ENCODE results near the gene RNF208.
A peak's percentile ranks its signal among the peaks of the same experiment; 100 is the strongest.

Gene RNF208

DNA sequence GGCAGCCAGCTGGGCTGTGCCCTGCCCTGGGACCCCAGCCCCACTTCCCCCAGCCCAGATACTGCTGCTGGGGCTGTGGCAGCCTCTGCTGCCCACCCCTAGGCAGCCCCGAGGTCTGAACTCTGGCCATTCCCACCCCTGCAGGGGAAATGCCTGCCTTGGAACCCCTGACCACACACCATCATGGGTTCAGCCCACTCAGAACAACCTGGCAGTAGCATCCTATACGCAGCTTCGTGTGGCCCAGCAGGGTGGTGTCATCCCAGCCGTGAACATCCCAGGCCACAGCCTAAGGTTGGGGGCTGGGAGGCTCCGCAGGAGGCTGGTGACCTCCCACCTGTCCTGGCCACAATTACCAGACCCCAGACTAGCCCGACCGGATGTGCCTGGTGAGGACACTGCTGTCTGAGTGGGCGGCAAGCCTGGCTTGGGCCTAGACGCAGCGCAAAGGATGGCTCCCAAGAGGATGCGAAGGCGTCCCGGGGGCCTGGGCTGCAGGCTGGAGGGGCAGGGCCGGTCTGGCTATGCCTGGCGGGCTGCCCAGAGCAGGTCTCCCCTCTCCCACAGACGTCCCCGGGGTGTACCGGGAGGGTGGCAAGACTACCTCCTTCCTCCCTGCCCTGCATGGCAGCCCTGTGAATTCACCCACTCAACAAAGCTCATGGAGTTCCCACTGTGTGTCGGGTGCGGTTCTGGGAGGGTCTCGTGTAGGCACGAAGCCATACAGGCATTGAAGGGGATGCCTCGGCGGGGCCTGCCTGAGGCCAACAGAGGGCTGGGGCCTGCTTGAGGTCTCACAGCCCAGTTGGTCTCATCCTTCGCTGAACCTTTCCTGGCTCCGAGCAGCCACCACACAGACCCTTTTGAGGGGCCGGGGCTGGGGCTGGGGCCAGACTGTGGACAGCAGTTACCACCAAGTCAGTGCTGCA lies 7.2 kb upstream of the RNF208 start:
- TF ChIP-seq, protein P1, sequence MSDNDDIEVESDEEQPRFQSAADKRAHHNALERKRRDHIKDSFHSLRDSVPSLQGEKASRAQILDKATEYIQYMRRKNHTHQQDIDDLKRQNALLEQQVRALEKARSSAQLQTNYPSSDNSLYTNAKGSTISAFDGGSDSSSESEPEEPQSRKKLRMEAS (IDR thresholded peaks at IDR 0.05): peak; percentile 4; the same call in 1 of the 2 replicates
- TF ChIP-seq YY1 (IDR thresholded peaks at IDR 0.05; ENCODE audit: low read depth): no peak
- no peak for TF ChIP-seq TAF1 (IDR thresholded peaks at IDR 0.05; ENCODE audit: low read depth)

DNA sequence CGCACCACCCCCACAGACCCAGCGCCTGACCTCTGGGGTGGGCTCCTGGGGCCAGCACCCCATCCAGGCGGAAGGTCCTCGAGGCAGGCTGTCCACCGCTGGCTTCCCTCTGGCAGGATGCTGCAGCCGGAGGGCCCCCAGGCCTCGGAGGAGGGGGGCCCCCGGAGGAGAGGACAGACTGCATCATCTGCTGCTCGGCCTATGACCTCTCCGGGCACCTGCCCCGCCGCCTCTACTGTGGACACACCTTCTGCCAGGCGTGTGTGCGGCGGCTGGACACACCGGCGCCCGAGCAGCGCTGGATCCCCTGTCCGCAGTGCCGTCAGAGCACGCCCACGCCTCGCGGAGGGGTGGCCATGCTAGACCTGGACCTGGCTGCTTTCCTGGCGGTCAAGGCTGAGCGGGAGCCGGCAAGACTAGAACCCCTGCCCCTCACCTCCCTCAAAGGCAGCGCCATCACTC lies 6.5 kb upstream of the RNF208 start:
- TF ChIP-seq, protein P1 (IDR thresholded peaks at IDR 0.05): peak; percentile 56; the same call in 1 of the 2 replicates
- TF ChIP-seq EGR1 (IDR thresholded peaks at IDR 0.05) (peak; percentile 93), CEBPB (IDR thresholded peaks at IDR 0.05) (no peak)

DNA sequence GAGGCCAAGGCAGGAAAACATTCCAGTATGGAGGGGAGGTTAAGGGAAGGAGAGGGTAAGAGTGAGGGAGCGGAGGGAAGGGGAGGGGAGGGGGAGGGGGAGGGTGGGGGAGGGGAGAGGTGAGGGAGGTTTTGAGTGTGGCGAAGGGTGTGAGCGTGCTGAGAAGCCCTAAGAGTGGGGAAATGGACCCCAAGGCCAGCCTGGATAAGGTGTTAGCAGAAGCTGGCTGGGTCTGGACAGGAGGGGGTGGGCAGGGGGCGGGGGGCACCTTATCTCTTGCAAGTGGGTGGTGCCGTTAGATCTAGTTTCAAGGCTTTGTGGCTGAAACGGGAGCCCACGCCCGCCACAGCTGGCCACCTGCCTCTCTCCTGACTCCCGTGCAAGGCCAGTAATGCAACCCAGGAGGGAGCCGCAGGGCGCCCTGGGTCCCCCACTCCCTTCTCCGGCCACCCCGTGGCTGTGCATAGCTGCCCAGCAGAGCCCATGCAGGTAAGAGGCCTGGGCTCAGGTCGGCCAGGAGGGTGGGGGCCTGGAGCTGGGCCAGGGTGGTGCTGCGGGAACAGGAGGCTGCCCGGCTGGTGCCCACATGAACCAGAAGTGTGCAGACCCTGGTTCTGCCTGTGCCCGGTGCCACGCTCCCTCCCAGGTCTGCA lies 5.9 kb upstream of the RNF208 start:
- TF ChIP-seq FOXM1 (IDR thresholded peaks at IDR 0.05; ENCODE audit: borderline replicate concordance, low read depth) (no peak), ZBTB7A (IDR thresholded peaks at IDR 0.05; ENCODE audit: low read depth) (no peak), CREB1 (IDR thresholded peaks at IDR 0.05; ENCODE audit: low read depth) (no peak), NFIC (IDR thresholded peaks at IDR 0.05) (no peak), TAF1 (IDR thresholded peaks at IDR 0.05; ENCODE audit: low read depth) (no peak), CEBPB (IDR thresholded peaks at IDR 0.05) (no peak), EGR1 (IDR thresholded peaks at IDR 0.05) (no peak), TCF12 (IDR thresholded peaks at IDR 0.05; ENCODE audit: low read depth) (no peak), TEAD4 (IDR thresholded peaks at IDR 0.05) (no peak), RAD21 (IDR thresholded peaks at IDR 0.05; ENCODE audit: low read depth) (no peak), YY1 (IDR thresholded peaks at IDR 0.05; ENCODE audit: low read depth) (no peak), EP300 (IDR thresholded peaks at IDR 0.05; ENCODE audit: borderline replicate concordance) (no peak)
- TF ChIP-seq, protein P2, sequence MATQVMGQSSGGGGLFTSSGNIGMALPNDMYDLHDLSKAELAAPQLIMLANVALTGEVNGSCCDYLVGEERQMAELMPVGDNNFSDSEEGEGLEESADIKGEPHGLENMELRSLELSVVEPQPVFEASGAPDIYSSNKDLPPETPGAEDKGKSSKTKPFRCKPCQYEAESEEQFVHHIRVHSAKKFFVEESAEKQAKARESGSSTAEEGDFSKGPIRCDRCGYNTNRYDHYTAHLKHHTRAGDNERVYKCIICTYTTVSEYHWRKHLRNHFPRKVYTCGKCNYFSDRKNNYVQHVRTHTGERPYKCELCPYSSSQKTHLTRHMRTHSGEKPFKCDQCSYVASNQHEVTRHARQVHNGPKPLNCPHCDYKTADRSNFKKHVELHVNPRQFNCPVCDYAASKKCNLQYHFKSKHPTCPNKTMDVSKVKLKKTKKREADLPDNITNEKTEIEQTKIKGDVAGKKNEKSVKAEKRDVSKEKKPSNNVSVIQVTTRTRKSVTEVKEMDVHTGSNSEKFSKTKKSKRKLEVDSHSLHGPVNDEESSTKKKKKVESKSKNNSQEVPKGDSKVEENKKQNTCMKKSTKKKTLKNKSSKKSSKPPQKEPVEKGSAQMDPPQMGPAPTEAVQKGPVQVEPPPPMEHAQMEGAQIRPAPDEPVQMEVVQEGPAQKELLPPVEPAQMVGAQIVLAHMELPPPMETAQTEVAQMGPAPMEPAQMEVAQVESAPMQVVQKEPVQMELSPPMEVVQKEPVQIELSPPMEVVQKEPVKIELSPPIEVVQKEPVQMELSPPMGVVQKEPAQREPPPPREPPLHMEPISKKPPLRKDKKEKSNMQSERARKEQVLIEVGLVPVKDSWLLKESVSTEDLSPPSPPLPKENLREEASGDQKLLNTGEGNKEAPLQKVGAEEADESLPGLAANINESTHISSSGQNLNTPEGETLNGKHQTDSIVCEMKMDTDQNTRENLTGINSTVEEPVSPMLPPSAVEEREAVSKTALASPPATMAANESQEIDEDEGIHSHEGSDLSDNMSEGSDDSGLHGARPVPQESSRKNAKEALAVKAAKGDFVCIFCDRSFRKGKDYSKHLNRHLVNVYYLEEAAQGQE (IDR thresholded peaks at IDR 0.05; ENCODE audit: low read depth): no peak
- TF ChIP-seq, protein P1 (IDR thresholded peaks at IDR 0.05): no peak
- TF ChIP-seq, protein P3, sequence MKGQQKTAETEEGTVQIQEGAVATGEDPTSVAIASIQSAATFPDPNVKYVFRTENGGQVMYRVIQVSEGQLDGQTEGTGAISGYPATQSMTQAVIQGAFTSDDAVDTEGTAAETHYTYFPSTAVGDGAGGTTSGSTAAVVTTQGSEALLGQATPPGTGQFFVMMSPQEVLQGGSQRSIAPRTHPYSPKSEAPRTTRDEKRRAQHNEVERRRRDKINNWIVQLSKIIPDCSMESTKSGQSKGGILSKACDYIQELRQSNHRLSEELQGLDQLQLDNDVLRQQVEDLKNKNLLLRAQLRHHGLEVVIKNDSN (IDR thresholded peaks at IDR 0.05): no peak

DNA sequence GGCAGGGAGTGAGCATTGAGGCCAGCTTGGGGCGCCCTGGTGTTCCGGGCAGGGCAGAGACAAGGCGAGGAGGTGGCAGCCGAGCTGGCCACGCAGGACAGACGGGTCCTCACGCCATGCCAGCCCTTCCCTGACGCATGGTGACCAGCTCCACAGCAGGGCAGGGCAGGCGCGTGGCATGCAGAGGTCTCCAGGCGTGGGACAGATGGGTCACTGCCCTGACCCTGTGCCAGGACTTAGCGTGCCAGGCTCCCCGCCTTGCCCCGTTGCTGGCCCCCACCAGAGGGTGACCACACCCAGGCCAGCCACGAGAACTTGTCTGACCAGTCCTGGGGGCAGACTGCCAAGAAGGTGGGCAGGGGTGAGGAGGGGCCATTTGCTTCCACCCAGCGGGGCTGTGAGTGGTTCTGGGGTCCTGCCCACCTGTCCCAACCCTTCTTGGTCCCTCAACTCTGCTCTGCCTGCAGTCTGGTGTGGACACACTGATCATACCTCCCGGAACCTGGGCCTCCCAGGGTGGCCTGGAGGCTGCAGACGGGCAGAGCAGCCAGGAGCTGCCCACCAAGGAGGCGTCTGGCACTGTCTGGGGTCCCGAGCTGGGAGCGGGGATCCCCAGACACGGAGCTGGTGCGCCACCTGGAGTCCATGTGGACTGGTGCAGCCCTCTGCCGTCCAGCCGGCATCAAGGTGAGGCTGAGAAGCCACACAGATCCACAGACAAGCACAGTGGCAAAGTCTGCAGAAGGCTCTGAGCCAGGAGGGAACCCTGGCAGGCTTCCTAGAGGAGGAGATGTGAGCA lies 5.2 kb upstream of the RNF208 start, which contains the start of gene RNF224:
Gene RNF224 (plus strand): TSS at position 449 of the 799 bp plus-strand sequence. CDS start 834 bp downstream, outside the sequence.
- TF ChIP-seq EP300 (IDR thresholded peaks at IDR 0.05; ENCODE audit: borderline replicate concordance): peak; percentile 89
- peak; percentile 40; the same call in 1 of the 2 replicates for TF ChIP-seq TAF1 (IDR thresholded peaks at IDR 0.05; ENCODE audit: low read depth)
- TF ChIP-seq TCF12 (IDR thresholded peaks at IDR 0.05; ENCODE audit: low read depth): peak; percentile 94
- TF ChIP-seq, protein P1 (IDR thresholded peaks at IDR 0.05): no peak; the same call in none of the 2 replicates
- 0 out of 2 replicates have a peak, but pooled peaks have one; percentile 50 for TF ChIP-seq EGR1 (IDR thresholded peaks at IDR 0.05)
- TF ChIP-seq CEBPB (IDR thresholded peaks at IDR 0.05): no peak; the same call in 1 of the 2 replicates
- TF ChIP-seq, protein P3 (IDR thresholded peaks at IDR 0.05): no peak
- TF ChIP-seq FOXM1 (IDR thresholded peaks at IDR 0.05; ENCODE audit: borderline replicate concordance, low read depth): peak; percentile 71
- TF ChIP-seq NFIC (IDR thresholded peaks at IDR 0.05): peak; percentile 99
- TF ChIP-seq, protein P2 (IDR thresholded peaks at IDR 0.05; ENCODE audit: low read depth): no peak
- TF ChIP-seq YY1 (IDR thresholded peaks at IDR 0.05; ENCODE audit: low read depth): peak; percentile 56; the same call in 1 of the 2 replicates
- TF ChIP-seq CREB1 (IDR thresholded peaks at IDR 0.05; ENCODE audit: low read depth): no peak
- TF ChIP-seq TEAD4 (IDR thresholded peaks at IDR 0.05): peak; percentile 78
- peak; percentile 95 for TF ChIP-seq RAD21 (IDR thresholded peaks at IDR 0.05; ENCODE audit: low read depth)
- TF ChIP-seq ZBTB7A (IDR thresholded peaks at IDR 0.05; ENCODE audit: low read depth): peak; percentile 96
